ENCODE results near the gene TMEM203. TPM values are rescaled to one million over a fixed set of nuclear protein-coding genes. Genes with fewer than 3 reads are reported as not detected.
A peak's percentile ranks its signal among the peaks of the same experiment; 100 is the strongest.

TMEM203 gene
- polyA plus RNA-seq, 1 of the 3 experiments (the other 2 are of a cell fraction): 55.6 TPM

GRCh38 chr9:137240841-137241489 lies 35.5 kb upstream of the TMEM203 start, which contains the start of gene TUBB4B:
TUBB4B (plus strand) TSS chr9:137241287; CDS start chr9:137241361, 74 bp downstream.
- Histone ChIP-seq H3K4me2 (peak within 1 kb of the TSS; percentile 98), H3K4me1 (ENCODE audit: control insufficient read depth in 1 of 2, insufficient read depth in 2 of 2, low read depth in 1 of 2, low read length in 1 of 2) (peaks cover 17 to 37% of the 10 kb centered on the region in 2 experiments; a peak in 2 of 4 replicates), H4K20me1 (ENCODE audit: insufficient read depth) (peaks cover 29% of the 10 kb centered on the region), H2AFZ (ENCODE audit: low read depth) (peak within 1 kb of the TSS; percentile 58; the same call in 1 of the 2 replicates), H3K4me3 (ENCODE audit: low read depth in 2 of 2, low read length in 1 of 2) (peak within 1 kb of the TSS; percentile 84 to 87), H3K36me3 (replicated peaks in 1 of 2; ENCODE audit: control insufficient read depth in 1 of 2, insufficient read depth in 2 of 2, low read length in 1 of 2) (peaks cover 13 to 20% of the 10 kb centered on the region in 2 experiments), H3K79me2 (ENCODE audit: insufficient read depth) (peaks cover 55% of the 10 kb centered on the region), H3K27me3 (ENCODE audit: insufficient read depth) (no peaks in the 10 kb centered on the region), H3K9me2 (no peaks in the 10 kb centered on the region), H3K27ac (ENCODE audit: low read depth in 2 of 2, low read length in 1 of 2) (peak within 1 kb of the TSS; percentile 95 to 98), H3F3A (replicated peaks; ENCODE audit: insufficient read depth) (peaks cover 19% of the 10 kb centered on the region), H3K9ac (peak within 1 kb of the TSS; percentile 94), H3K9me3 (no peaks in the 10 kb centered on the region)
- ChIA-PET CTCF (interaction anchor here (1.1 to 2.1 kb wide), 7 partner anchors 12 to 194 kb away, joined by 3 to 9 read pairs (median 3); partner anchors contain the start of genes EXD3, NELFB, NOXA1 and NPDC1), POLR2A (interaction anchor here (0.8 to 6.4 kb wide), 20 partner anchors 10 to 170 kb away, joined by 3 to 83 read pairs (median 6); partner anchors contain the start of genes ANAPC2, CYSRT1, DPP7 and GRIN1)
- peak; percentile 98 for DNase-seq
- TF ChIP-seq TCF12 (IDR thresholded peaks at IDR 0.05) (no peak; the same call in 1 of the 2 replicates), MAX (IDR thresholded peaks at IDR 0.05; ENCODE audit: low read depth) (peak; percentile 79), SMC3 (IDR thresholded peaks at IDR 0.05; ENCODE audit: low read depth, low read length) (no peak), NRF1 (IDR thresholded peaks at IDR 0.05; ENCODE audit: low read depth, low read length) (peak; percentile 85), POLR2AphosphoS5 (IDR thresholded peaks at IDR 0.05; ENCODE audit: low read depth, low read length) (peak; percentile 100), FOSL2 (IDR thresholded peaks at IDR 0.05; ENCODE audit: borderline replicate concordance, low read depth) (no peak), ELF1 (IDR thresholded peaks at IDR 0.05) (no peak), SIN3A (IDR thresholded peaks at IDR 0.05; ENCODE audit: borderline replicate concordance, low read depth, low read length) (peak; percentile 98), RFX5 (IDR thresholded peaks at IDR 0.05; ENCODE audit: low read length) (peak; percentile 73), FOXM1 (IDR thresholded peaks at IDR 0.05; ENCODE audit: low read depth) (peak; percentile 85; the same call in 1 of the 2 replicates), YY1 (IDR thresholded peaks at IDR 0.05; ENCODE audit: low read depth) (peak; percentile 85), EZH2phosphoT487 (IDR thresholded peaks at IDR 0.05; ENCODE audit: borderline replicate concordance, low read depth) (no peak), MEF2A (IDR thresholded peaks at IDR 0.05; ENCODE audit: borderline replicate concordance, low read depth) (no peak), IRF3 (IDR thresholded peaks at IDR 0.05; ENCODE audit: low read depth, low read length) (peak; percentile 99), CHD2 (IDR thresholded peaks at IDR 0.05; ENCODE audit: low read length, partially characterized antibody) (peak; percentile 96), ZBTB33 (IDR thresholded peaks at IDR 0.05; ENCODE audit: borderline replicate concordance, low read depth) (no peak), RCOR1 (IDR thresholded peaks at IDR 0.05; ENCODE audit: low read length) (no peak), TAF1 (IDR thresholded peaks at IDR 0.05; ENCODE audit: borderline replicate concordance, low read depth, low read length) (peak; percentile 99), TEAD4 (IDR thresholded peaks at IDR 0.05; ENCODE audit: borderline replicate concordance, insufficient read depth) (no peak)
- TF ChIP-seq, protein P1, sequence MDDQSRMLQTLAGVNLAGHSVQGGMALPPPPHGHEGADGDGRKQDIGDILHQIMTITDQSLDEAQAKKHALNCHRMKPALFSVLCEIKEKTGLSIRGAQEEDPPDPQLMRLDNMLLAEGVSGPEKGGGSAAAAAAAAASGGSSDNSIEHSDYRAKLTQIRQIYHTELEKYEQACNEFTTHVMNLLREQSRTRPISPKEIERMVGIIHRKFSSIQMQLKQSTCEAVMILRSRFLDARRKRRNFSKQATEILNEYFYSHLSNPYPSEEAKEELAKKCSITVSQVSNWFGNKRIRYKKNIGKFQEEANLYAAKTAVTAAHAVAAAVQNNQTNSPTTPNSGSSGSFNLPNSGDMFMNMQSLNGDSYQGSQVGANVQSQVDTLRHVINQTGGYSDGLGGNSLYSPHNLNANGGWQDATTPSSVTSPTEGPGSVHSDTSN (IDR thresholded peaks at IDR 0.05): peak; percentile 100
- TF ChIP-seq, protein P2, sequence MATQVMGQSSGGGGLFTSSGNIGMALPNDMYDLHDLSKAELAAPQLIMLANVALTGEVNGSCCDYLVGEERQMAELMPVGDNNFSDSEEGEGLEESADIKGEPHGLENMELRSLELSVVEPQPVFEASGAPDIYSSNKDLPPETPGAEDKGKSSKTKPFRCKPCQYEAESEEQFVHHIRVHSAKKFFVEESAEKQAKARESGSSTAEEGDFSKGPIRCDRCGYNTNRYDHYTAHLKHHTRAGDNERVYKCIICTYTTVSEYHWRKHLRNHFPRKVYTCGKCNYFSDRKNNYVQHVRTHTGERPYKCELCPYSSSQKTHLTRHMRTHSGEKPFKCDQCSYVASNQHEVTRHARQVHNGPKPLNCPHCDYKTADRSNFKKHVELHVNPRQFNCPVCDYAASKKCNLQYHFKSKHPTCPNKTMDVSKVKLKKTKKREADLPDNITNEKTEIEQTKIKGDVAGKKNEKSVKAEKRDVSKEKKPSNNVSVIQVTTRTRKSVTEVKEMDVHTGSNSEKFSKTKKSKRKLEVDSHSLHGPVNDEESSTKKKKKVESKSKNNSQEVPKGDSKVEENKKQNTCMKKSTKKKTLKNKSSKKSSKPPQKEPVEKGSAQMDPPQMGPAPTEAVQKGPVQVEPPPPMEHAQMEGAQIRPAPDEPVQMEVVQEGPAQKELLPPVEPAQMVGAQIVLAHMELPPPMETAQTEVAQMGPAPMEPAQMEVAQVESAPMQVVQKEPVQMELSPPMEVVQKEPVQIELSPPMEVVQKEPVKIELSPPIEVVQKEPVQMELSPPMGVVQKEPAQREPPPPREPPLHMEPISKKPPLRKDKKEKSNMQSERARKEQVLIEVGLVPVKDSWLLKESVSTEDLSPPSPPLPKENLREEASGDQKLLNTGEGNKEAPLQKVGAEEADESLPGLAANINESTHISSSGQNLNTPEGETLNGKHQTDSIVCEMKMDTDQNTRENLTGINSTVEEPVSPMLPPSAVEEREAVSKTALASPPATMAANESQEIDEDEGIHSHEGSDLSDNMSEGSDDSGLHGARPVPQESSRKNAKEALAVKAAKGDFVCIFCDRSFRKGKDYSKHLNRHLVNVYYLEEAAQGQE (IDR thresholded peaks at IDR 0.05; ENCODE audit: low read depth, low read length): peak; percentile 79; the same call in 1 of the 2 replicates
- TF ChIP-seq, protein P3, sequence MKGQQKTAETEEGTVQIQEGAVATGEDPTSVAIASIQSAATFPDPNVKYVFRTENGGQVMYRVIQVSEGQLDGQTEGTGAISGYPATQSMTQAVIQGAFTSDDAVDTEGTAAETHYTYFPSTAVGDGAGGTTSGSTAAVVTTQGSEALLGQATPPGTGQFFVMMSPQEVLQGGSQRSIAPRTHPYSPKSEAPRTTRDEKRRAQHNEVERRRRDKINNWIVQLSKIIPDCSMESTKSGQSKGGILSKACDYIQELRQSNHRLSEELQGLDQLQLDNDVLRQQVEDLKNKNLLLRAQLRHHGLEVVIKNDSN (IDR thresholded peaks at IDR 0.05; ENCODE audit: borderline replicate concordance, low read depth): no peak
- WGBS (ENCODE audit: low lambda C conversion rate): under 1% methylated on average over 21 of the region's 67 CpGs
